Measurements from ENCODE around the gene SNTB2.
"Not testable (repeated sequence)": the region's sequence is repeated elsewhere in the genome, so short reads cannot be mapped to it uniquely, and the experiment has no call there.

Gene SNTB2

DNA sequence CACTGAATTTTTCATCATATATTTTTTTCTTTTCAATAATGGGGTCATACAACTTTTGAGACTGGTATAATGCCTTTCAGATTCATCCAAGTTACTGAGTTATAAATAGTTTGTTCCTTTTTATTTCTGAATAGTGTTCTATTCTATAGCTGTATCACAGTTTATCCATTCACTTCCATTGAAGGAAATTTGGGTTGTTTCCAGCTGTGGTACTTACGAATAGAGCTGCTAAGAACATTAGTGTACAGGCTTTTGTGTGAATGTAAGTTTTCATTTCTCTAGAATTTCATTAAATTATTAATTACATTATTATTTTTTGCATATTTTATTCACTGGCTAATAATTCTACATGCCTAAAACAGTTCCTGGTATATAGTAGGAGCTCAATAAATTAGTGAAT lies 52.9 kb downstream of the SNTB2 start:
- DNase-seq: no peak

DNA sequence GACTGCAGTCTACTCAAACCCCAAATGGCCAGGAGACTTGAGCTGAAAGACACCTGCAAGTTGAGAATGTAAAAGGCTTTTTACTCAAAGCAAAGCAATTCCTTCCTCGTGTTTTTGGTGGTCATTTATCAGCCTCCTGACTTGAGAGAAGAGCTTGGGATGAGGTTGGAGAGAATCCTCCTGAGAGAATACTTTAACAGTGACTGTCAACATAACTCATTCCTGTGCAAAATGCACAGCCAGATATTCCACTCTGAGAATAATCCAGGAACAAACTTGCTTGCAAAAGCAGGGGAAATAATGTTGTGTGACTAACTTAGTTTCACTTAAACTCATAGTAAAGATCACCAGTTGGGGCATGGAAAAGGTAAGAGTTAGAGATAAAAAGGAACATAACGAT lies 53.4 kb downstream of the SNTB2 start:
- DNase-seq: no peak

DNA sequence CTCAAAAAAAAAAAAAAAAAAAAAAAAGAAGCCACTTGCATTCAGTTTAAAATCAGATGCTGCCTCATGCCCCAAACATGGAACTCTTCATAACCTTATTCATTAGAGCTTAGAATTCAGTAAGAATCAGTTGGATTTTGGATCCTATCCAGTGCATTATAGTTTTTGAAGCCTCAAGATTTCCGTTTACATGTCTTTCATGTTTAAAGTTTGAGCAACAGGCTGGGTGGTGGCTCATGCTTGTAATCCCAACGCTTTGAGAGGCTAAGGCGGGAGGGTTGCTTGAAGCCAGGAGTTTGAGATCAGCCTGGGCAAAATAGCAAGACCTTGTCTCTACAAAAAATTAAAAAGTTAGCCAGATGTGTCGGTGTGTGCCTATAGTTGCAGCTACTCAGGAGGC lies 55.0 kb downstream of the SNTB2 start:
- no peak for DNase-seq

DNA sequence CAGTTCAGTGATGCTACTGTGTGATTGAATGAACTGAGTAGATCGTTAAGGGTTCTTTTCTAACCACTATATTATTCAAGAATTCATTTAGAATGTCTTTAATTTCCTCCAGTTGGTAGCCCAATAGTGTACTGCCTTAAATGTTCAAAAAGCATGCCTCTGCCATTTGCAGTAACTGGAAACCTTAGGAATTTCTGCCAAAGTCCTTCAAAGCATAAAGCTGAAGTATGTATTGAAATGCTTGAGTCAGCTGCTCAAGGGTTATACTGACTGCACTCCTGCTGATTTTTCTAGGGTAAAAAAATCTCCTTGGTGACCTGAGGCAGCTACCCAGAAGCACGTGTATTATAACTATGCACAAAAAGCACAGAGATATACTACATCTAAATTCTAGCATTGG lies 56.5 kb downstream of the SNTB2 start:
- no peak for DNase-seq

DNA sequence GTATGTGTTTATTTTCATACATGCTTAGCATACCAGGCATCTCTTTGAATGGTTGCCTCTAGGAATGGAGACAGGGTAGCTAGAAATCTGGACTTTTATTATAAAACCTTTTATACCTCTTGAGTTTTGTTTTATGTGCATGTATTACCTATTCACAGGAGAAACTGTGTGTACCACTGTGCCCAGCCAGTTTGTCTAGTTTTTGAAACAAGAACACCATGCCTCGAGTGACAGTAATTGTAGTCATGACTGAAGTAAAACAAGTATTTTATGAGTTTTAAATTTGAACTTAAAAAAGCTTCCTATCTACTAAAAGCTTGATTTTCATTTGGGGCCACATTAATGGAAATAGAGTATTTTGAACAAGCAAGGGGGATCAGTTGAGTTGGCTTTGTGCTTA lies 57.4 kb downstream of the SNTB2 start:
- DNase-seq: no peak

DNA sequence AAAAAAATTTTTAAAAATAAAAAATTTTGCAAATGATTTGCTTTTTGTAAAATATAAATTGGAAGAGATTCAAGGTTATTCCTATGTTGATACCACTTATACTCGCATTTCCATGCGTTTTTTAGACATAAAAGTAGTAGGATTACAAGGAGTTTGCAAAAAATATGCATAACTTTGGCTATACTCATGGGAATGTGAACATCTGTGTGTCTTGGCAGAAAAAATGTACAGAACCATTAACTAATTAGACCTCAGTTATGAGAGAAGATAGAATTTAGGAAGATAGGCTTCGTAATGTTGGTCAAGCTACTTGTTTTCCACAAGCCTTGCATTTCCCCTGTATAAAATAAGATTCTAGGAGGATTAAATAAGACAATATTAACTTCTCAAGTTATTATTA lies 63.1 kb downstream of the SNTB2 start:
- DNase-seq: no peak

DNA sequence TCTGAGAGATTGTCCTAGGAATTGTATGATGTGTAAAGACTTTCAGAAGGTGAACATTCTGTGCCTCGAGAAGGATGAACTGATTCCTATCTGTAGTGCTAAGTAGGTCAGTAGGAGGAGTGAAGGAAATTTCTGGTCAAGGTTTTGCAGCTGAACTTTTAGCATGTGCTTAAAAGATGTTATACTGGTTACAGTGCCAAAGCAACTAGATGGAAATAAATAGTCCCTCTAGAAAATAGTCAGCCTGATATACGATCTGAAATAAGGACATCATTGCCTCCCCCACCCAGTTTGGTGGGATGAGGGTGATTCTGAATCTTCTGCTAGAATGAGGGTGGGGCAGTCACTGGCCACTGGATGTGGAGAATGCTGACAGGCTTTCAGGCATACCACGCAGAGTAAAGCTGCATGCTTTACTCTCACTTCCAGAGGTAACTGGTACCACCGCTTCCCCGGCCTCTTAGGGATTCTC lies 66.9 kb downstream of the SNTB2 start:
- DNase-seq: no peak

DNA sequence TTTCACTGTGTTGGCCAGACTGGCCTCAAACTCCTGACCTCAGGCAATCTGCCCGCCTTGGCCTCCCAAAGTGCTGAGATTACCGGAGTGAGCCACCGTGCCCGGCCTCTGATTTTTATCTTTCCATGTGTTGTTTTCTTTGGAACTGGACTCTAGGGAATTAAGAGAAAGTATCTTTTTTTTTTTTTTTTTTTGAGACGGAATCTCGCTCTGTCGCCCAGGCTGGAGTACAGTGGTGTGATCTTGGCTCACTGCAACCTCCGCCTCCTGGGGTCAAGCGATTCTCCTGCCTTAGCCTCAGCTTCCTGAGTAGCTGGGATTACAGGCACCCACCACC lies 72.4 kb downstream of the SNTB2 start:
- DNase-seq: not testable (repeated sequence)

DNA sequence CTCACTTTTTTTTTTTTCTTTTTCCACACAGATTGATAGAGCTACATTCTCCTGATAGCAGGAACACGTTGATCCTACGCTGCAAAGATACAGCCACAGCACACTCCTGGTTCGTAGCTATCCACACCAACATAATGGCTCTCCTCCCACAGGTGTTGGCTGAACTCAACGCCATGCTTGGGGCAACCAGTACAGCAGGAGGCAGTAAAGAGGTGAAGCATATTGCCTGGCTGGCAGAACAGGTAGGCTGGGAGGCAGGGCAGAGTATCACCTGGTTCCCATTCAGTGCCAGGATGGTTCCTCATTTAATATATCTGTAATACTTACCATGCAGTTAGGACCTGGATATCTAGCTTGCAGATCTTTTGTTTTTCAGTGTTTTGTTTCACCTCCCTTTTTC lies 73.1 kb downstream of the SNTB2 start:
- no peak for DNase-seq

DNA sequence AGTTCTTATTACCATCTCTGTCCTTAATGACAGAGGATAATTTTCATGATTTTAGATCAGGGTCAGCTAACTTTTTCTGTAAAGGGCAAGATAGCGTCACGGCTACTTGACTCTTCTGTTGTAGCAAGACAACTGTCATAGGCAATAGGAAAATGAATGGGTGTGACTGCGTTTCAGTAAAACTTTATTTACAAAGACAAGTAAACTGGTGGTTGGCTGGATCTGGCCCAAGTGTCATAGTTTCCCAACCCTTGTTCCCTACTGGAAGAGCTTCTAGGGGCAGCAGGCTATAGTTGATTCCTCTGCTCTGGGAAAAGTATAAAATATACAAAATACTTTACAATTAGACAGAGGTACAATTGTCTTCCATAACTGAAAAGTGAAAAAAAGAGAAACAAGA lies 73.5 kb downstream of the SNTB2 start:
- no peak for DNase-seq

DNA sequence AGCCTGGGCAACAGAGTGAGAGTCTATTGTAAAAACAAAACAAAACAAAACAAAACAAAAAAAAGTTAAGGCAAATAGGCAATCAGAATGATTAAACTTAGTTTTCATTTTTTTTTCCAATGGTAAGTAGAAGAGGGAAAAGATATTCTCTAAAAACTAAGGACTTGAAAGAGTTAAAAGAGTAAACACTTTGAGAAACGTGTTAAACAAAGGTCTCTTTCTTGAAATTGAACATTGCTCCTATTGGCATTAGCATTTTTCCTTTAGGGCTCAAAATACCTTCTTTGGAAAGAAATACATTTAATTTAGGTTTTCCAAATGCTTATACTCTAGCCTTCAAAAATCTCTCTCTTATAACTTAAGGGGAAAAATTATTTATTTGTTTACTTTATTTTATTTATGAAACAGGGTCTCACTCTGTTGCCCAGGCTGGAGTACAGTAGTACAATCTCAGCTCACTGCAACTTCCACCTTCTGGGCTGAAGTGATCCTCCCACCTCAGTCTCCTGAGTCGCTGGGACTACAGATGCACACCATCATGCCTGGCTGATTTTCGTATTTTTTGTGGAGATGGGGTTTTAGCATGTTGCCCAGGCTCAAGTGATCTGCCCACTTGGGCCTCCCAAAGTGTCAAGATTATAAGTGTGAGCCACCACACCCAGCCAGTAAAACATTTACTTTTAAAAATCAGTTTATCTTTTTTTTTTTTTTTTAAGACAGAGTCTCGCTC lies 79.5 kb downstream of the SNTB2 start:
- no peak for DNase-seq

DNA sequence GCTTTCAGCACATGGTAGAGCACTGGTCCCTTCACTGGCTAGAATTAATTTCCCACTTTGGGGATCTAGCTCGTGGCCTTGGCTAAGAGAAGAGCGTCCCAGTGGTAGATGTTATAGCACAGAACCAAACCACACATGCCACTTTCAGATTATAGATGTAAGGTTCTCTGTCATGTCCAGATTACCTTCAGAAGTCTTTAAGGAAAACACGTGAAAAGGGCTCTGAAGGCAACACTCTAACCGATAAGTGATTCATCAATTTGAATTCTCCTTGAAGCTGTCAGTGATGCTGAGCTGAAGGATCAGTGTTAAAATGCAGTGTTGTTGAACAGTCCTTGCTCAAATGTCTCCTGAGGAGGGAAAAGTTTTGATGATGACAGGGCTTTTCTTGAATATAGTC lies 80.7 kb downstream of the SNTB2 start:
- DNase-seq: no peak

DNA sequence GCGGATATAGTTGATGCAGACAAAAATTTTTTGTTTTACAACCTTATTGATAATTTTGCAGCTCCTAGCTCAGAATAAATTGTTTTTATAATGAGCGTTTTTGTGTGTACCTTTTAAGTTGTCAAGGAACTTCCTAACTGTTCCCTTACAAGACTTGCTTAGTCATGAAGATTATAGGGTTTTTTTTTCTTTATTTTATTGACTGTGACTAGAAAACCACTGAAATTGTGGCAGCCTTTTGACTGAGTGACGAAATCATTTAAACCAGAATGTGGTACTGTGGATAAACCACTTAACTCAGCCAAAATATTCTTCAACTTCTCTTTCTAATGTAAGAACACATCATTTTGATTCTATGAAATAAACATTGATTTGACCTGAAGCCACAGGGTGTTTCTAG lies 83.4 kb downstream of the SNTB2 start:
- no peak for DNase-seq

DNA sequence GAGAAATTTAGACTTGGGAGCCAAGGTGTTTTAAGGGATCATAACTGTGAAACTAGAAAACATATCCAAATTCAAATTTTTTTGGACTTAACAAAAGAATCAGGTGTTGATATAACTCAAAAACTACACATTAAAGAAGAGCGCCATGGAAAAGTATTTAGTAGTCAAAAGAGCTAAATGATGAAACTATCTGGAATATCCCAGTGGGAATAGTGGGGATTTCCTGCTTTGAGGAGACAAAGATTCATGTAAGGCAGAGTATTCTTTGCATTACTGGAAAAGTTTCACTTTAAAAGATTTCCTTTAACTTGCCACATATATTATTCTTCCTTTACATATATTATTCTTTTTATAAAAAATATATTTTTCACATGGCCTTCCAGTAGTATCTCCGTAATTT lies 83.9 kb downstream of the SNTB2 start:
- DNase-seq: no peak

DNA sequence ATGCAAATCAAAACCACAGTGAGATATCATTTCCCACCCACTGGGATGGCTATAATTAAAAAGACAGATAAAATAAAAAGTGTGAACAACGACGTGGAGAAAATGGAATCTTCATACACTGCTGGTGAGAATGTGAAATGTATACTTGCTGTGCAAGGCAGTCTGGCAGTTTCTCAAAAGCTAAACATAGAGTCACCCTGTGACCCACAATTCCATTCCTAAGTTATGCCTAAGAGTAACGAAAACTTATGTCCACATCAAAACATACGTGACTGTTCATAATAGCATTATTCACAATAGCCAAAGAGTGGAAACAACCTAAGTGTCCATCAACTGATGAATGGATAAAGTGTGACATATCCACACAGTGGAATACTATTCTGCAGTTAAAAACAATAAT lies 86.0 kb downstream of the SNTB2 start:
- no peak for DNase-seq

DNA sequence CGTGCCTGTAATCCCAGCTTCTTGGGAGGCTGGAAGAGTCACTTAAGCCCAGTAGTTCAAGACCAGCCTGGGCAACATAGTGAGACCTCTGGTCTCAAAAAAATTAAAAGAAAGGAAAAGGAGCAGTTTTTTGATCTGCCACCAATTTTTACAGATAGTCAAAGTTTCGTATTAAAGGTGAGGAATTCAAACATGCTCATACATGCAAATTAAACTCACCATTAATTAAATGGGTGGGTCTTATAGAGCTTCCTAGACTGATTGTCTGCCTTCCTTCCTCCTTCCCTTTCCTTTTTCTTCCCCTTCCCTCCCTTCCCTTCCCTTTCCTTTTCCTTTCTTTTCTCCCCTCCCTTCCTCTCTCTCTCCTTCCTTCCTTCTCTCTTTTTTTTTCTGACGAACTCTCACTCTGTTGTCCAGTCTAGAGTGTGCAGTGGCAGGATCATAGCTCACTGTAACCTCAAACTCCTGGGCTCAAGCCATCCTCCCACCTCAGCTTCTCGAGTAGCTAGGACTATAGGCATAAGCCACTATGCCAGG lies 87.8 kb downstream of the SNTB2 start:
- no peak for DNase-seq

DNA sequence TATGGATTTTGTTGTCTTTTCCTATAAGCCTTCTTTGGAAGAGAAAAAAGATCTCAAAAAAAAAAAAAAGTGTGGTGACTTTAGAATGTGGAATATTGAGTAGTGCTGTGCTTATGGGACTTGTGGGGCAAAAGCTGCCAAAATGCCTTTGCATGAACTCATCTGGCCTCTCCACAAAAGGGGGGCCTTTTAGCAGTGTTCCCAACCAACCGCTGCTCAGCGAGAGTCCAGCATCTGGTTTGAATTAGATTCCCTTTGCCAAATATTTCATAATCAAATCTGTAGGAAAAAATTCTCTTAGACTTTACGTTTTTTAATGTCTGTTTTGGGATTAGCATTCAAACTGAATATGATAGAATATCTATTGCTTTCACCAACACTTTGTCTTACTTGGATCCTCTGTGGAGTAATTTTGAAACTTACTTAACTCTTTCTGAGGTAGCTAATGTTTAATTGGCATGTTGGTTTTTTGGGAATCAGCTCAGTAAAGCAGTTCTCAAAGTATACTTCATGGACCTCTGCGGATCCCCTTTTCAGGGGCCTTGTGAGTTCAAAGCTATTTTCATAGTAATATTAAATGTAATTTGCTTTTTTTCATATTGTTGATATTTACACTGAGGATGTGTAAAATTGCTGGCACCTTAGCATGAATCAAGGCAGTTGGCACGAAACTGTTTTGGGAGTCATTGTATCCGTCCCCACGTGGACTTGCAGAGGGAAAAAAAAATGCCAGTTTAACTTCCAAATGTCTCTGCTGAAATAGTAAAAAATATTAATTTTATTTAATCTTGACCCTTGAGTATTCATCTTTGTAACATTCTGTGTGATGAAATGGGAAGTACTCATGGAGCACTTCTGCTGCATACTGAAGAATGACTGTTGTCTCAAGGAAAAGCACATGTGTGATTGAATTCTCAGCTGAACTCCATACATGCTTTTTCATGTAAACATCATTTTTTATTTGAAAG lies 89.5 kb downstream of the SNTB2 start:
- no peak for DNase-seq

DNA sequence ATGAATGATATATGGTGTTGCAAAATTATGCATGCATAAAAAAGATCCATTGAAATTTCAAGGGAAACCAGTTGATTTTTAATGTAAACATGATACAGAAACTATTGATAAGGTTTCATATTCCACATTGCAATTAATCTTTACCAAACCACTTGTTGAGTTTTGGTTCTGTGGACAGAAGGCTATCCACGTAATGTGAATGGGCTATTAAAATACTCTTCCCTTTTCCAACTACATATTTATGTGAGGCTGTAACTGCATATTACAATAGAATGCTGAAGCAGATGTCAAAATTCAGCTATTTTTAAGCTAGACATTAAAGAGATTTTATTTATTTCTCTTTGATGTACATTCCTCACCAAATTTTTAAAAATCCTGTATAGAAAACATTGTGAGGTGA lies 90.4 kb downstream of the SNTB2 start:
- no peak for DNase-seq

DNA sequence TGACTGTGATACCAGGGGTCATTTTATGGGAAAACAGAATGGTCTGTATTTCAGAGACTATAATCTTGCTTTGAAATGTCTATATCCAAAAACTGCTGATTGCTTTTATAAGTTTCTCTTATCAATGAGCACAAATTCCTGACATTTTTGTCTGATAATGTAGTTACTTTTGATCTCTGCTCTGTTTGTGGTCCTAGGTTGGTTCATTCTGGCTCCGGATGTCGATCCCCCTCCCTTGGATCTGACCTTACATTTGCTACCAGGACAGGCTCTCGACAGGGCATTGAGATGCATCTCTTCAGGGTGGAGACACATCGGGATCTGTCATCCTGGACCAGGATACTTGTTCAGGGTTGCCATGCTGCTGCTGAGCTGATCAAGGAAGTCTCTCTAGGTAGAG lies 96.9 kb downstream of the SNTB2 start:
- no peak for DNase-seq

DNA sequence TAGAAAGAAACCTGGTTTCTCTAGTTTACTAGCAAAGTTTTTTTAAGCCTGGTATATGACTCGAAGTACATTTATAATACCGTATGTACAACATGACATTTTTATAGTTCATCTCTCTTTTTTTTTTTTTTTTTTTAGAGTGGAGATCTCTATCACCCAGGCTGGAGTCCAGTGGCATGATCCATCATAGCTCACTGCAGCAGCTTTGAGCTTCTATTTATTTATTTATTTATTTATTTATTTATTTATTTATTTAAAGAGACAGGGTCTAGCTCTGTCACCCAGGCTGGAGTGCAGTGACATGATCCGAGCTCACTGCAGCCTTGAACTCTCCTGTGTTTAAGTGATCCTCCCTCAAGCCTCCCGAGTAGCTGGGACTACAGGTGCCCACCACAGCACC lies 98.3 kb downstream of the SNTB2 start:
- no peak for DNase-seq

DNA sequence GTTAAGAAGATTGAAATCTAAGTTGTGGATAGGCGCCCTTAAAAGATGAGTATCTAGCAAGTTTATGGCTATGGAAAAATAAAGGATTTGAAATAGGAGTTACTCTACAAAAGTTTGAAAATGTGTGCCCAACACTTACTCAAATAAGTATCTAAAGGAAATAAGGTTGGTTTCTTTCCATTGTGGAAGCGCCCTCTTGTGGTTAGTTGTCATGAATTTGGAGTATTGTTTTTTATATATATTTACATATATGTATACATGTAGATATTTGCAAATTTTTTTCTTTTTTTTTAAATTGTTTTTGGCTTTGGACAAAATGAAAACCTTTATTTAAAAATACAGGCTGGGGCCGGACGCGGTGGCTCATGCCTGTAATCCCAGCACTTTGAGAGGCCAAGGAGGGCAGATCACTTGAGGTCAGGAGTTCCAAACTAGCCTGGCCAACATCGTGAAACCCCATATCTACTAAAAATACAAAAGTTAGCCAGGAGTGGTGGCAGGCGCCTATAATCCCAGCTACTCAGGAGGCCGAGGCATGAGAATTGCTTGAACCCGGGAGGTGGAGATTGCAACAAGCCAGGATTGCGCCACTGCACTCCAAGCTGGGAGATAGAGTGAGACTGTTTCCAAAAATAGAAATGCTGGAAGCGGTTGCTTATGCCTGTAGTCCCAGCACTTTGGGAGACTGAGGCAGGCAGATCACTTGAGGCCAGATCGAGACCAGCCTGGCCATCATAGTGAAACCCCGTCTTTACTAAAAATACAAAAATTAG lies 100.2 kb downstream of the SNTB2 start:
- peak; percentile 46 for DNase-seq

DNA sequence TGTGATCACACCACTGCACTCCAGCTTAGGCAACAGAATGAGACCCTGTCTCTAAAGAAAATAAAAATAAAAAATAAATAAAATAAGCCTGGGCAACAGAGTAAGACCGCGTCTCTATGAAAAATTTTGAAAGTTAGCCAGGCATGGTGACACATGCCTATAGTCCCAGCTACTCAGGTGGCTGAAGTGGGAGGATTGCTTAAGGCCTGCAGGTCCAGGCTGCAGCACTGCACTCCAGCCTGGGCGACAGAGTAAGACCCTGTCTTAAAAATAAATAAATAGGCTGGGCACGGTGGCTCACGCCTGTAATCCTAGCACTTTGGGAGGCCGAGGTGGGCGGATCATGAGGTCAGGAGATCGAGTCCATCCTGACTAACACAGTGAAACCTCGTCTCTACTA lies 104.7 kb downstream of the SNTB2 start:
- not testable (repeated sequence) for DNase-seq

DNA sequence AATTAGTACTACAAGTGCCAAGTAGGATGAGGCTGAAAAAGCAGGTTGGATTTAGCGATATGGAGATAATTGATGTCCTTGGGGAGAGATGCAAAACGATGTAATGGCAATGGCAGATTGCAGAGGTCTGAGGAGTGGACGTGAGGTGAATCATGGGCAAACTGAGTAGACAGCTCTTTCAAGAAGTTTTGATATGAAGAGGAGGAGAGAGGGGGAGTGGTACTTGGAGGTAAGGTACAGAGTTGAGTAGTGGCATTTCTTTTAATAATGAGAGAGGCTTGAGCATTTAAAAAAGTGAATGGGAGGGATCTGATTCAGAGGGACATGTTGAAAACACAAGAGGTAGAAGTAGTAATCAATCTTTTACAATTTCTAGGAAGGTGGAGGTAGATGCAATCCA lies 106.4 kb downstream of the SNTB2 start:
- DNase-seq: no peak

Data from NCI-H510A treated with DMSO at 0.1 percent for 48 hours (cell line).